Measurements from ENCODE around the gene SPACDR.
A peak's percentile ranks its signal among the peaks of the same experiment; 100 is the strongest.

Gene SPACDR

DNA sequence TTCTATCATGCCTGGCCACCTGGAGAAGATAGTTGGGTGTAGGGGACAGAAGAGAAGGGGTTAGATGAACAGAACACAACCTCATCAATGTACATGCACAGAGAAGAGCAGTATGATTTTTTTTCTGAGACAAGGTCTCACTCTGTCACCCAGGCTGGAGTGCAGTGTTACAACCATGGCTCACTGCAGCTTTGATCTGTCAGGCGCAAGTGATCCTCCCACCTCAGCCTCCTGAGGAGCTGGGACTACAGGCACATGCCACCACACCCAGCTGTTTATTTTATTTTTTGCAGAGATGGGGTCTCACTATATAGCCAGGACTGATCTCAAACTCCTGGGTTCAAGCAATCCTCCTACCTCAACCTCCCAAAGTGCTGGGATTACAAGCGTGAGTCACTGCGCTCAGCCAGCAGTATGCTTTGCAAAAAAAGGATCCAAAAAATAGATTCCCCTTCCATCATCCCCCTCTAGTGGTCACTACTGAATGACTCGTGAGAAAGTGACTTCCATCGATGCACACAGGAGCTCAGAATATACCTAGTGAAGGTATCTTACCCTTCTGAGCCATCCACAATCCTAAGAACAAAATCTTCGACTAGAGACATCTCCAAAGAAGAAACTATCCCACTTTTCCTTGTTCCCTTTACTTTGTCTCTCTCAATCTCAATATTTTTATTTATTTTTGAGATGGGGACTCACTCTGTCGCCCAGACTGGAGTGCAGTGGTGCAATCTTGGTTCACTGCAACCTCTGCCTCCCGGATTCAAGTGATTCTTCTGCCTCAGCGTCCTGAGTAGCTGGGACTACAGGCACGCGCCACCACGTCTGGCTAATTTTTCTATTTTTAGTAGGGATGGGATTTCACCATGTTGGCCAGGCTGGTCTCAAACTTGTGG is 56.5 kb downstream of the SPACDR start:
- peak; percentile 23 for DNase-seq

DNA sequence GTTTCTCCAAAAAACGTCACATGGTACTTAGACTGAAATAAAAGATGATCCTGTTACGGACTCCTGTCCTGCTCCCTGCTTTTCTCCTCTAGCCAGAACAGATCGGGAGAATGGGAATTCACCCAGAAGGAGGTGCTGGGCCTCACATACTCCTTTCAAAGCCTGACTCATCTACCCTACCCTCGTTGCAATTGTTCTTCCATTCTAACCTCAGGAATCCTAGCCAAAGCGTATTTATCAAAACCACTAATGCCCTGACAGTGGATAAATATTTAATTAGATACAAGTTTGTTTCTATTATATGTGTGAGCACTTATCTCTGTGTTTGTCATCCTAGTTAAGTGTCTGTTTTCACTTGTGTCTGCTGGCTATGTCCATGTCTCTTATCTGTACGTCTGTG is 57.3 kb downstream of the SPACDR start:
- no peak for DNase-seq
